HG02970 (cell line): ENCODE data around the gene SELPLG.
"Not testable (repeated sequence)": the region's sequence is repeated elsewhere in the genome, so short reads cannot be mapped to it uniquely, and the experiment has no call there.

Experiments
- ATAC-seq: cut with Tn5 transposase; IDR thresholded peaks from one replicate; pipeline ENCODE4 v1.9.1; 2021; ENCODE audit warnings: mild to moderate bottlenecking, moderate library complexity, moderate number of reproducible peaks; ENCODE audit not compliant: unreplicated experiment, low FRiP score

SELPLG gene

GRCh38 chr12:108622921-108623514, 10.7 kb downstream of the SELPLG start:
- ATAC-seq, result no peak

- no peak for ATAC-seq
These were observed 11.3 kb downstream of the SELPLG start for GRCh38 chr12:108622421-108622820.

- ATAC-seq, result no peak
These were observed 12.5 kb downstream of the SELPLG start for GRCh38 chr12:108621161-108621560.

GRCh38 chr12:108620236-108620879, 13.3 kb downstream of the SELPLG start:
- no peak for ATAC-seq

- no peak for ATAC-seq
These were observed 14.1 kb downstream of the SELPLG start for GRCh38 chr12:108619369-108620160.

- not testable (repeated sequence) for ATAC-seq
These were observed 14.8 kb downstream of the SELPLG start for GRCh38 chr12:108618953-108619274.

GRCh38 chr12:108618079-108618952, 15.4 kb downstream of the SELPLG start:
- no peak for ATAC-seq

GRCh38 chr12:108616941-108617858, 16.5 kb downstream of the SELPLG start:
- peak; percentile 65 for ATAC-seq

- no peak for ATAC-seq
These were observed 17.3 kb downstream of the SELPLG start for GRCh38 chr12:108616359-108616758.

GRCh38 chr12:108615918-108616317, 17.8 kb downstream of the SELPLG start:
- ATAC-seq, result no peak

- ATAC-seq, result no peak
These were observed 19.1 kb downstream of the SELPLG start for GRCh38 chr12:108614639-108615038.

GRCh38 chr12:108614041-108614440, 19.7 kb downstream of the SELPLG start:
- no peak for ATAC-seq

- ATAC-seq, result no peak
These were observed 20.1 kb downstream of the SELPLG start for GRCh38 chr12:108613548-108613947.

- no peak for ATAC-seq
These were observed 20.9 kb downstream of the SELPLG start for GRCh38 chr12:108612788-108613282.

- no peak for ATAC-seq
These were observed 21.7 kb downstream of the SELPLG start for GRCh38 chr12:108611884-108612415.

GRCh38 chr12:108610856-108611605, 22.7 kb downstream of the SELPLG start:
- ATAC-seq, result no peak

GRCh38 chr12:108610336-108610815, 23.3 kb downstream of the SELPLG start:
- no peak for ATAC-seq

- no peak for ATAC-seq
These were observed 24.0 kb downstream of the SELPLG start for GRCh38 chr12:108609537-108610335.
